ENCODE data around the gene IFITM10.

- TF ChIP-seq CTCF (tag by site-specific recombination; IDR thresholded peaks at IDR 0.05) (no peak), KLF1 (tag by site-specific recombination; IDR thresholded peaks at IDR 0.05) (no peak), ATF2 (tag by site-specific recombination; IDR thresholded peaks at IDR 0.05; ENCODE audit: low read depth) (no peak), ZNF768 (tag by site-specific recombination; IDR thresholded peaks at IDR 0.05) (no peak), ZFP3 (tag by site-specific recombination; IDR thresholded peaks at IDR 0.05; ENCODE audit: low read depth) (no peak), YY1 (tag by site-specific recombination; IDR thresholded peaks at IDR 0.05) (no peak), SETDB1 (IDR thresholded peaks at IDR 0.05; ENCODE audit: insufficient read length, low read length) (no peak), ZNF121 (tag by site-specific recombination; IDR thresholded peaks at IDR 0.05) (no peak), ZNF335 (tag by site-specific recombination; conservative IDR thresholded peaks at IDR 0.05) (no peak), ZNF302 (tag by site-specific recombination; IDR thresholded peaks at IDR 0.05; ENCODE audit: low read depth) (no peak), TRIM28 (IDR thresholded peaks at IDR 0.05; ENCODE audit: borderline replicate concordance, low read length) (no peak), ZNF211 (tag by site-specific recombination; IDR thresholded peaks at IDR 0.05; ENCODE audit: low read depth) (no peak), PBX3 (CRISPR knock-in tag; IDR thresholded peaks at IDR 0.05) (no peak), ZNF707 (tag by site-specific recombination; IDR thresholded peaks at IDR 0.05) (no peak)
These were observed 49.1 kb downstream of the IFITM10 start for GRCh38 chr11:1701091-1701807.

All from HEK293 (cell line).